ENCODE data around the gene RHCG. TPM values are rescaled to one million over a fixed set of nuclear protein-coding genes. Genes with fewer than 3 reads are reported as not detected.
A peak's percentile ranks its signal among the peaks of the same experiment; 100 is the strongest.

RHCG gene
- total RNA-seq, 1 experiment from 2014 or later = 0.28 TPM

DNA sequence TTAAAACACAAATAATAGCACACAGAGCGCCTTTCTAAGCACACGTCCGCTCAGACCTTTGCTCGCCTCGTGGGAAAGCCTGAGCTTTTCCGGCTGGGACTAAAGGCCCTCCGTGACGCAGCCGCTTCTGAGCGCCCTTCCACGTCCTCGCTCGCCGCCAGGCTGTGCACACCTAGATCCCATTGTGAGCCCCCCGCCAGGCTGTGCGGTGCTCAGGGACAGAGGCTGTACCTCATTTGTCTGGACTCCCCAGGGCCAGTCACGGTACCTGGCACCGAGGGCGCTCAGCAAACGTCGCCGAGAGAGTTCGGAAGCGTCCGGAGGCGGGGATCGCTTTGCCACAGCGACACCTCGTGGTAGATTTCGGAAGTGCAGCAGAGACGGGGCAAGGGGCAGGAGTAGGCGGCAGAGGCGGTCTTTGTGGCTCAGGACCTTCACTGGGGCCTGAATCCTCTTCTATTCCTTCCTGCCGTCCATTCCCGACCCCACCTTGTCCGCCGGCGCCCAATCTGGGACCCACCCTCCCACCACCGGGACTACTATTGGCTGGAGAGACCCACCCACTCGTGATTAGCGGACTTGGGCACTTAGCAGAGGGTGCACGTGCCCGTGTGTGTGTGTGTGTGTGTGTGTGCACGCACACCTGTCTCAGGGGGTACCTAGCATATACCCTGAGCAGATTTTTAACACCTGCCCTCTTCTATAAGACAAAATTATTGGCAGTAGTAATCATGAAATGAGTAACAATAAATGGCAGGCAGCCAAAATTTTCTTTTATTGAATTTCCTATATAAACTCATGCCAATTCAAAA, 65.6 kb downstream of the RHCG start:
- no peak overlapping the region for H3K56ac ChIP-seq (ENCODE audit: insufficient read length, low read depth, low read length)
- H3K9ac ChIP-seq (ENCODE audit: extremely low read depth, insufficient read length, low read length) = no peak overlapping the region
- no CpG with 5 or more reads among the region's 44 CpGs for WGBS (ENCODE audit: extremely low coverage, insufficient read length, low lambda C conversion rate)

More for the DNA sequence above, 65.6 kb downstream of the RHCG start:
- no peaks in the 10 kb centered on the region for H3K79me1 ChIP-seq (ENCODE audit: insufficient read depth, low read depth, low read length, poor library complexity, severe bottlenecking)
- H3K4me2 ChIP-seq (ENCODE audit: insufficient read depth, insufficient read length, low read length) = peak overlapping the region; percentile 22
- peaks cover 5% of the 10 kb centered on the region; the same call in 1 of the 2 replicates for H3K4me1 ChIP-seq (ENCODE audit: insufficient read depth, low read length)
- H3K18ac ChIP-seq (ENCODE audit: insufficient read length, low read depth, low read length) = no peak overlapping the region
- H3K27ac Mint-ChIP-seq = no peak overlapping the region
- no peak overlapping the region for H4K5ac ChIP-seq (ENCODE audit: insufficient read length, low read depth, low read length)
- peaks cover 62% of the 10 kb centered on the region for H3K27me3 Mint-ChIP-seq (ENCODE audit: low read depth)
- H3K27ac ChIP-seq (ENCODE audit: insufficient read length, low read depth, low read length) = no peak overlapping the region
- H2BK120ac ChIP-seq (ENCODE audit: low read depth, low read length, poor library complexity, severe bottlenecking) = no peak overlapping the region
- no peaks in the 10 kb centered on the region for H3K79me2 ChIP-seq (ENCODE audit: insufficient read depth, low read length)
- no peak overlapping the region for H2AFZ ChIP-seq (ENCODE audit: low read length)
- H3K27me3 ChIP-seq (ENCODE audit: insufficient read depth, low read length) = peaks cover 2% of the 10 kb centered on the region; the same call in 1 of the 2 replicates
- no peak overlapping the region for H2BK15ac ChIP-seq (ENCODE audit: low read depth, low read length)
- peak overlapping the region; percentile 60 to 78 for H3K4me3 Mint-ChIP-seq
- no peak overlapping the region for H3K14ac ChIP-seq (ENCODE audit: insufficient read depth, low read length)
- no peaks in the 10 kb centered on the region for H3K23me2 ChIP-seq (ENCODE audit: insufficient read length, low read depth, low read length, poor library complexity, severe bottlenecking)
- no peak overlapping the region for H4K91ac ChIP-seq (ENCODE audit: insufficient read length, low read depth, low read length)
- no peak overlapping the region for H3K23ac ChIP-seq (ENCODE audit: insufficient read length, low read depth, low read length)
- H2BK12ac ChIP-seq (ENCODE audit: insufficient read length, low read depth, low read length) = no peak overlapping the region
- H4K8ac ChIP-seq (replicated peaks; ENCODE audit: insufficient read length, low read depth, low read length) = no peak overlapping the region
- no peaks in the 10 kb centered on the region for H3K9me3 Mint-ChIP-seq
- H3K4me1 Mint-ChIP-seq = peaks cover 24 to 26% of the 10 kb centered on the region in 2 experiments
- H3K36me3 Mint-ChIP-seq (ENCODE audit: insufficient read depth in 1 of 3, low read depth in 3 of 3) = no peaks in the 10 kb centered on the region
- H3K4ac ChIP-seq (ENCODE audit: low read depth, low read length) = no peak overlapping the region
- H4K20me1 ChIP-seq (ENCODE audit: control insufficient read depth, insufficient read depth, insufficient read length) = no peaks in the 10 kb centered on the region
- no peak overlapping the region for H2BK5ac ChIP-seq (ENCODE audit: insufficient read length, low read length)
- H3T11ph ChIP-seq (ENCODE audit: low read length) = no peak overlapping the region
- no peaks in the 10 kb centered on the region for H3K9me3 ChIP-seq (ENCODE audit: control insufficient read depth, low read depth, low read length)
- TF ChIP-seq, protein P1, sequence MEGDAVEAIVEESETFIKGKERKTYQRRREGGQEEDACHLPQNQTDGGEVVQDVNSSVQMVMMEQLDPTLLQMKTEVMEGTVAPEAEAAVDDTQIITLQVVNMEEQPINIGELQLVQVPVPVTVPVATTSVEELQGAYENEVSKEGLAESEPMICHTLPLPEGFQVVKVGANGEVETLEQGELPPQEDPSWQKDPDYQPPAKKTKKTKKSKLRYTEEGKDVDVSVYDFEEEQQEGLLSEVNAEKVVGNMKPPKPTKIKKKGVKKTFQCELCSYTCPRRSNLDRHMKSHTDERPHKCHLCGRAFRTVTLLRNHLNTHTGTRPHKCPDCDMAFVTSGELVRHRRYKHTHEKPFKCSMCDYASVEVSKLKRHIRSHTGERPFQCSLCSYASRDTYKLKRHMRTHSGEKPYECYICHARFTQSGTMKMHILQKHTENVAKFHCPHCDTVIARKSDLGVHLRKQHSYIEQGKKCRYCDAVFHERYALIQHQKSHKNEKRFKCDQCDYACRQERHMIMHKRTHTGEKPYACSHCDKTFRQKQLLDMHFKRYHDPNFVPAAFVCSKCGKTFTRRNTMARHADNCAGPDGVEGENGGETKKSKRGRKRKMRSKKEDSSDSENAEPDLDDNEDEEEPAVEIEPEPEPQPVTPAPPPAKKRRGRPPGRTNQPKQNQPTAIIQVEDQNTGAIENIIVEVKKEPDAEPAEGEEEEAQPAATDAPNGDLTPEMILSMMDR (conservative IDR thresholded peaks at IDR 0.05) = peak; percentile 96
- DNase-seq = peak; percentile 91
- H2BK20ac ChIP-seq (ENCODE audit: low read depth, low read length, poor library complexity, severe bottlenecking) = no peak overlapping the region
- no peak overlapping the region for H2AK5ac ChIP-seq (ENCODE audit: insufficient read length, low read length)

Data from H9 (cell line).